ENCODE results near the gene OR2AG2.

Gene OR2AG2

GRCh38 chr11:6736495-6737121 is 35.2 kb downstream of the OR2AG2 start:
- Histone ChIP-seq H3K9ac (ENCODE audit: low read depth, low read length) (peak overlapping the region; percentile 41; the same call in 1 of the 2 replicates), H3K4me2 (ENCODE audit: insufficient read depth, low read length) (0 out of 2 replicates have a peak overlapping the region, but pooled peaks have one; percentile 7), H3K27me3 (ENCODE audit: insufficient read depth, low read length, poor library complexity) (no peaks in the 10 kb centered on the region), H3K36me3 (ENCODE audit: insufficient read depth, low read length) (no peaks in the 10 kb centered on the region; the same call in 1 of the 2 replicates), H2AFZ (ENCODE audit: low read depth, low read length) (no peak overlapping the region), H3K4me1 (ENCODE audit: insufficient read depth, low read length) (peaks cover 68% of the 10 kb centered on the region), H3K9me3 (ENCODE audit: insufficient read depth, low read length, severe bottlenecking) (no peaks in the 10 kb centered on the region), H4K20me1 (ENCODE audit: insufficient read depth, low read length) (no peaks in the 10 kb centered on the region), H3K79me2 (ENCODE audit: insufficient read depth, low read length) (peaks cover 42% of the 10 kb centered on the region), H3K27ac (ENCODE audit: low read length) (peak overlapping the region; percentile 87), H3K4me3 (ENCODE audit: low read depth in 1 of 2, low read length in 2 of 2) (no peak overlapping the region)
- ATAC-seq (ENCODE audit: insufficient read depth, low read depth): no peak
- peak; percentile 42 for DNase-seq
- TF ChIP-seq EZH2 (IDR thresholded peaks at IDR 0.05; ENCODE audit: borderline replicate concordance, low read depth, low read length, severe bottlenecking) (no peak), CTCF (IDR thresholded peaks at IDR 0.05; ENCODE audit: borderline replicate concordance, extremely low read depth, low read length, poor library complexity, severe bottlenecking) (no peak)

- peak; percentile 41 for DNase-seq
Measured at GRCh38 chr11:6735306-6735705, 36.5 kb downstream of the OR2AG2 start.

GRCh38 chr11:6734616-6735015 is 37.2 kb downstream of the OR2AG2 start:
- no peak for TF ChIP-seq CTCF (IDR thresholded peaks at IDR 0.05; ENCODE audit: borderline replicate concordance, extremely low read depth, low read length, poor library complexity, severe bottlenecking)
- no peak for TF ChIP-seq EZH2 (IDR thresholded peaks at IDR 0.05; ENCODE audit: borderline replicate concordance, low read depth, low read length, severe bottlenecking)
- Histone ChIP-seq H3K27me3 (ENCODE audit: insufficient read depth, low read length, poor library complexity) (no peaks in the 10 kb centered on the region), H3K4me2 (ENCODE audit: insufficient read depth, low read length) (peak overlapping the region; percentile 41), H3K36me3 (ENCODE audit: insufficient read depth, low read length) (no peaks in the 10 kb centered on the region; the same call in 1 of the 2 replicates), H3K79me2 (ENCODE audit: insufficient read depth, low read length) (peaks cover 29% of the 10 kb centered on the region), H3K4me3 (ENCODE audit: low read depth in 1 of 2, low read length in 2 of 2) (no peak overlapping the region), H2AFZ (ENCODE audit: low read depth, low read length) (no peak overlapping the region), H3K27ac (ENCODE audit: low read length) (peak overlapping the region; percentile 87), H3K9me3 (ENCODE audit: insufficient read depth, low read length, severe bottlenecking) (no peaks in the 10 kb centered on the region), H3K4me1 (ENCODE audit: insufficient read depth, low read length) (peaks cover 66% of the 10 kb centered on the region), H4K20me1 (ENCODE audit: insufficient read depth, low read length) (no peaks in the 10 kb centered on the region), H3K9ac (ENCODE audit: low read depth, low read length) (peak overlapping the region; percentile 41; the same call in 1 of the 2 replicates)
- ATAC-seq (ENCODE audit: insufficient read depth, low read depth): no peak
- peak; percentile 24 for DNase-seq

More at GRCh38 chr11:6735306-6735705, 36.5 kb downstream of the OR2AG2 start:
- TF ChIP-seq EZH2 (IDR thresholded peaks at IDR 0.05; ENCODE audit: borderline replicate concordance, low read depth, low read length, severe bottlenecking) (no peak), CTCF (IDR thresholded peaks at IDR 0.05; ENCODE audit: borderline replicate concordance, extremely low read depth, low read length, poor library complexity, severe bottlenecking) (no peak)
- Histone ChIP-seq H3K9ac (ENCODE audit: low read depth, low read length) (peak overlapping the region; percentile 41), H3K9me3 (ENCODE audit: insufficient read depth, low read length, severe bottlenecking) (no peaks in the 10 kb centered on the region), H3K36me3 (ENCODE audit: insufficient read depth, low read length) (no peaks in the 10 kb centered on the region; the same call in 1 of the 2 replicates), H3K27me3 (ENCODE audit: insufficient read depth, low read length, poor library complexity) (no peaks in the 10 kb centered on the region), H2AFZ (ENCODE audit: low read depth, low read length) (no peak overlapping the region), H3K4me3 (ENCODE audit: low read depth in 1 of 2, low read length in 2 of 2) (no peak overlapping the region), H3K4me2 (ENCODE audit: insufficient read depth, low read length) (peak overlapping the region; percentile 41), H4K20me1 (ENCODE audit: insufficient read depth, low read length) (no peaks in the 10 kb centered on the region), H3K4me1 (ENCODE audit: insufficient read depth, low read length) (peaks cover 67% of the 10 kb centered on the region), H3K79me2 (ENCODE audit: insufficient read depth, low read length) (peaks cover 34% of the 10 kb centered on the region), H3K27ac (ENCODE audit: low read length) (peak overlapping the region; percentile 87)
- peak; percentile 41 for ATAC-seq (ENCODE audit: insufficient read depth, low read depth)
